NCI-H2196 treated with DMSO at 0.1 percent for 48 hours (cell line): ENCODE results near the gene SRSF11.

Source experiments
- DNase-seq: peaks from one replicate; lab custom pipeline; 2025; ENCODE audit not compliant: unreplicated experiment; lab: John Stamatoyannopoulos, UW

SRSF11 gene

DNA sequence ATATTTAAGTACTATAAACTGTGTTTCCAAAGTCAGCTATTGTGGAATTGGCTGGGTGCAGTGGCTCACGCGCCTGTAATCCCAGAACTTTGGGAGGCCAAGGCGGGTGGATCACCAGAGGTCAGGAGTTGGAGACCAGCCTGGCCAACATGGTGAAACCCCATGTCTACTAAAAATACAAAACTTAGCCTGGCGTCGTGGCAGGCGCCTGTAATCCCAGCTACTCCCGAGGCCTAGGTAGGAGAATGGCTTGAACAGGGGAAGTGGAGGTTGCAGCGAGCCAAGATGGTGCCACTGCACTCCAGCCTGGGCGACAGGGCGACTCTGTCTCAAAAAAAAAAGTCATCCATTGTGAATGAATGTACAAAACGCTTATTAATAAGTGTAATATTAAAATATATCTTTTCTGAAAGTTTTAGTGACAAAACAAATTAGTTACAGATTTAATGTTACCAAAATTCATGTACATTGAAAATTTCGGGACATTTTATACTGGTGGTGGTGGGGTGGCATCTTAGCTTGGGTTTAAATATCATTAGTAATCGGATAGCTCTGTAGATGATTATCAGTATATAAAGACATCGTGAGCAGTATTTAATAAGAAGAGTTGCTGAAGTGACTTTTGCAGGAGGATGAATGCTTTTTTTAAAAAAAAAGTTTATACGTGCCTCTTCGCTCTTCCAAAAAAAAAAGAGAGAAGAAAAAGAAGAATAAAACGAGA lies 503 bp upstream of the SRSF11 start:
- no peak for DNase-seq

DNA sequence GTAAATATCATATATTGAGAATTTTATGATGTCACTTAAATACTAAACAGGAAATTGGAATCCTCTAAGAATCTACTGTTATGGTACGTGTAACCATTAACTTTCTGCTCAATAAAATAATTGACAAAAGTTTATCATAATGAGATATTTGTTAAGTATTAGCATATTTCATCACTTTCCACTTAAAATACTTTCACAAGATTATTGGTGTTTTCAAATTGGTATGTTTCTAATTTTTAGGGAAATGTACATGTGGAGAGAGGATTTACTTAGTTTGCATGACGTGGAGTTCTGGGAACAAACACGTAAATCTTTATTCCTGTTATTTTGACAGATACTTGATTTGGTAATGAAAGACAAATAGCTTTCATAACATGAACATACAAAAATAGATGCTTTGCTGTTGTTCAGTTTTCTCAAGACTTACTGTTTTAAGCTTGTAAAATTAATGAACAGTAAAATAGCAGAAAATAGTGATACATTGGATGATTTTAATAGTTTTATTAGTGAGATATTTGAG lies 1.6 kb downstream of the SRSF11 start:
- no peak for DNase-seq

GRCh38 chr1:70224954-70225353 lies 3.8 kb downstream of the SRSF11 start:
- no peak for DNase-seq

GRCh38 chr1:70227439-70227838 lies 6.3 kb downstream of the SRSF11 start:
- no peak for DNase-seq

GRCh38 chr1:70228670-70229069 lies 7.5 kb downstream of the SRSF11 start:
- no peak for DNase-seq

DNA sequence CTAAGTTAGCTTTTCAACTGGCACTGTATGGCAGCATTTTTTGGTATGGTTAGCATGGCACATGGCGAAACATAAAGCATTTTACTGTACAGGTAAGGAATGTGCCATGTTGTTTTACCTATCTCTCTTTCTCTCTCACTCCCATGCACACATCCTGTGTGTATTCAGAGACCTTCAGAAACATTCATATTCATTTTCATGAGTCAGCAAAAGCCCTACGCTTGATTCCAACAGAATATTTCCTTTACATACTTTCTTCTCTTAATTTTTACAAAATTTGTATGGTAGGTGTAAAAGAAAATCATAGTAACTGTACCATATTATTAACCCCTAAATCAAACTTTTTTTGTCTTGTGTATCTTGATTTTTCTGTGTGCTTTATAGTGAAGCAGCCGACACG lies 10.3 kb downstream of the SRSF11 start:
- no peak for DNase-seq

- DNase-seq: no peak
Observed at GRCh38 chr1:70234733-70235132, 13.6 kb downstream of the SRSF11 start.

- DNase-seq: no peak
Observed at GRCh38 chr1:70239940-70240339, 18.8 kb downstream of the SRSF11 start.

DNA sequence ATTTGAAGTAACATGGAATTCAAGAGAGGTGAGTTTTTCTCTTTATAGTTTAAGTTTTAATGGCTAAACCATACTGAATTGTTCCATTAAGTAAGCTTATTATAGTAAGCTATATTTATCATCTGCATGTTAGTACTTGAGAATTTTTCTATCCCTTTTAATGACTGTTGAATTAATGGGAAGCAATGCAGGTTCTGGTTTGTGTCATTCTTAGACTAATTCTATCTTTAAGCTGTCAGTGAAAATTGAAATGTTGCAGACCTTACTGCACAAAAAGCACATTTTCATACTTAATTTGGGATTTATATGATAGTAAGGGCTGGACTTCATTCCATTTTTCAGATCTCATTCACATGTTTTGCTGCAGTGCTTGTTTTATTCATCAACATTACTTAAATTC lies 25.9 kb downstream of the SRSF11 start:
- no peak for DNase-seq

DNA sequence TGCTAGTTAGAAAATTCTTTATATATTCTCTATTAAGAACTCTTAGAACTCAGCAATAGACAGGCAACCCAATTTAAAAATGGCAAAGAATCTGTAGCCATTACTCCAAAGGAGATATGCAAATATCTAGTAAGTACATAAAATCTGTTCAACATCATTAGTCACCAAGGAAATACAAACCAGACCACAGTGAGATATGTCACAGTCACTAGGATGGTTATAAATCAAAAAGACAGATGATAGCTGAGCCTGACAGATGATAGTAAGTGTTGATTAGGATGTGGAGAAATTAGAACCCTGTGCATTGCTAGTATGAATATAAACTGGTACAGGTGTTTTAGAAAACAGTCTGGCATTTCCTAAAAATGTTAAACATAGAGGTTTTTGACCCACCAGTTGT lies 26.6 kb downstream of the SRSF11 start:
- no peak for DNase-seq

GRCh38 chr1:70248729-70249128 lies 27.5 kb downstream of the SRSF11 start:
- DNase-seq: no peak

DNA sequence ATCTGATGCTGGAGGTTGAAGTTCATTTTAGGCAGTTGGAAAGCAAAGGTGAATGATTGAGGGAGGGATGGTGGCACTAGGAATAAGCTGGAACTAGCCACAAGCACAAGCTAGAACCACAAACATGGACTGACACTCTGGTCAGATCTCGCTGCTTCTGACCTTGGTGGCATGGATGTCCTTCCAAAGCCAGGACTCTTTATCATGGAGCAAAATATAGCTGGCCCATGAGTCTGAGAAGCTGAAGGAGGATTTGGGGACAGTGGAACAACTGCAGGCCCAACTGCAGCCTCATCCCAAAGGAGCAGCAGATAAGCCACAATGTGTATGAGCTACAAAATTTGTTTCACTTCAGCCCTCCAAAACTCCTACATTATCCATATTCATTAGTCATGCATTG lies 35.5 kb downstream of the SRSF11 start:
- no peak for DNase-seq

DNA sequence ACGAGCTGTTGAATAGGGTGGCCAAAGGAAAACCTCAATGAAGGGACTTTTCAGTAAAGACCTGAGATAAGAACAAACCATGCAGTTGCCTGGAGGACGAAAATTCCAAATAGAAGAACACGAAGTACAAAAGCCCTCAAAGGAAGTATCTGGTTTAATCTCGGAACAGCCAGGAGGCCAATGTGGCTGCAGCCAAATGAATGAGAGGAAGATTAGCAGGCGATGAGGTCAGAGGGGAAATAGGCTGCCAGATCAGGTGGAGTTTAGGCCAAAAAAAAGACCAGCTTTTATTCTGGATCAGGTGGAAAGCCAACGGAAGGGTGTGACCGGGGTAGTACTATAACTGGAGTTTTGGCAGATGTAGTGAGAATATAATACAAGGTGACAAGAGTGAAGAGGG lies 43.7 kb downstream of the SRSF11 start:
- DNase-seq: no peak

- no peak for DNase-seq
Observed at GRCh38 chr1:70265946-70266345, 44.8 kb downstream of the SRSF11 start.

GRCh38 chr1:70277875-70278274 lies 56.7 kb downstream of the SRSF11 start:
- DNase-seq: no peak

GRCh38 chr1:70278710-70279109 lies 57.5 kb downstream of the SRSF11 start:
- no peak for DNase-seq

DNA sequence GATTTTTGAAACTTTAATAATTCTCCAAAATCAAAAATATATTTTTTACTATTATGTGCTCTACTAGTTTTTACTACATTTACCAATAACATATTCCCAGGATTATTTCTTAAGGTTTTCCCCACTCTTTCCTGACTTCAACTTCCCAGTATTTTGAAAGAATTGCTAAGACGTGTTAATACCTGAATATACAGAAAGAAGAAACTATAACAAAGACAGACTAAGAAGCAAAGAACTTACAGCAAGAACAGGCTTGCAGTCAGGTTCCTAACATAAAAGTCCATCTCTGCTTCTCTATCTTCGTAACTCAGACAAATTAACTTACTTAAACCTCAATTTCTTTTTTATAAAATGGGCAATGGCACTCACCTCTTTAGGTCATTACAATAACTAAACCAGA lies 63.2 kb downstream of the SRSF11 start:
- no peak for DNase-seq

- DNase-seq: no peak
Observed at GRCh38 chr1:70286453-70286852, 65.3 kb downstream of the SRSF11 start.

DNA sequence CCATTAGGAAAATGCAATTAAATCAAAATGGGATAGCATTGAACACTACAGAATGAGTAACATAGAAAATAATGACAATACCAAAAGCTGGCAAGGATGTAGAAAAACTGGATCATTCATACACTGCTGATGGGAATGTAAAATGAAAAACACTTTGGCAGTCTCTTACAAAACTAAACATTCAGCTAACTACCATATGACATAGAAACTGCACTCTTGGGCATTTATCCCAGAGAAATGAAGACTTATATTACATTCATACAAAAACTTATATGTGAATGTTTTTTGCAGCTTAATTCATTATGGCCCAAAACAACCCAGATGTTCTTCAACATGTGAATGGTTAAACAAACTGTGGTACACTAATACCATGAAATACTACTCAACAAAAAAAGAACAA lies 67.0 kb downstream of the SRSF11 start:
- DNase-seq: no peak

GRCh38 chr1:70290218-70290617 lies 69.0 kb downstream of the SRSF11 start:
- no peak for DNase-seq

GRCh38 chr1:70293186-70293843 lies 72.1 kb downstream of the SRSF11 start:
- no peak for DNase-seq

DNA sequence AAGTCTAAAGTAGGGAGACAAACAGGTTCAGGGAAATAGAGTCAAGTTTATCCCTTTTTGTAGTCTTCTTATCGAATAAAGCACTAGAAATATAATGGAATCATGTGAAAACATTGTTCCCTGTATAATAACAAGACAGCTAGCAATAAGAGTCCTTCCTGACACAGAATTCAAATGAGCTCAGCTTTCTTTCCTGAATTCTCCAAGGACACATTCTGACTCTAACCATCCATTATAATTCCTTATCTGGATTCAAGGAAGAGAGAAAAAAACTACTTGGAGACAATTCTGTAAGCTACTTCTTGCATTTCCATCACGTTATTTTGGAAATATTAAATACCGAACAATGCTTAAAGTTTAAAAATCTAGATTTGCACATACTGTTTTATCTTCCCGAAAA lies 74.6 kb downstream of the SRSF11 start:
- DNase-seq: no peak

DNA sequence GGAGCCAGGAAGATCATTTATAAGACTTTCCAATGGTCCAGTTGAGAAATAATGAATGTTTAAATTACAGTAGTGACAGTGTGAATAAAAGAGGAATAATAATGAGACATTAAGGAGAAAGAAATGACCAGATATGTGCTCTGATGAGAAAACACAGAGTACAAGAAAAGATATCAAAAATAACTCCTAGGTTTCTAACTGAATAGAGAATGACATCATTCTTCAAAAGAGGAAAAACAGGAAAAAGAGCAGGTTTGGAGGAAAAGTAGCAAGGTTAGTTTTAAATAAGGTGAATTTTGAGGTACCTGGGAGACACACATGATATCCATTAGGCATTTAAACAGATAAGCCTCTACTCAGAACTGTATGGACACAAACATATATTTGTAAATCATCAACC lies 78.3 kb downstream of the SRSF11 start:
- no peak for DNase-seq
